Measurements from ENCODE around the gene CRYBG2.
"Not testable (repeated sequence)": the region's sequence is repeated elsewhere in the genome, so short reads cannot be mapped to it uniquely, and the experiment has no call there.

CRYBG2 gene

DNA sequence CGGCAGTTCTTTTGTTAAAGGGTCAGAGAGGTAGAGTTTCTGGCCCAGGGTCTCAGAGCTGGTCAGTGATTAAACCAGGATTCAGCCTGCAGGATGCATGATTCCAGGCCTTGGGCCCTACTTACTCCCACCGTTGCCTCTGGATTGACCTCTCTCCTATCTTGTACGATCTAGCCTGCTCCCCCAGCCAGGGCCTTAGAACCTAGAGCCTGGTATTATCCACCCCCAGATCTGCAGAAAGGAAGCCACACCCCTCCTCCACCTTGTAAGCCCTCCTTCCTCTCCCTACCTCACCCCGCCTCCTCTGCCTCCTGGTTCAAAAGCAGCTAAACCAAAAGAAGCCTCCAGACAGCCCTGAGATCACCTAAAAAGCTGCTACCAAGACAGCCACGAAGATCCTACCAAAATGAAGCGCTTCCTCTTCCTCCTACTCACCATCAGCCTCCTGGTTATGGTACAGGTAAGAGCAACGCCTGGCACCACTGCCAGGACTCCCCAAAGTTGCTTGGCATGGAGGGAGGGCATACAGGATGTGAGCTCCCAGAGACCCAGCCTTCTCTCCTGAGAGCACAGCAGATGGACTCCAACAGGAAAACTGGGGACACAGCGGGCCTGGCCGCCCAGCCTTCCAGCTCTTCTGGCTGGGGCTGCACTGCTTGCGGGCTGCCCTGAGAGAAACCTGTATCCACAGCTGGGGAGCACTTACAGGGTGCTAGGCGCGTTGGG is 36.2 kb downstream of the CRYBG2 start, which contains the start of gene CD52:
TSS of gene CD52 (plus strand) at position 347 of the 726 bp plus-strand sequence. CDS start at position 407, 60 bp downstream.
- DNase-seq: peak; percentile 91

DNA sequence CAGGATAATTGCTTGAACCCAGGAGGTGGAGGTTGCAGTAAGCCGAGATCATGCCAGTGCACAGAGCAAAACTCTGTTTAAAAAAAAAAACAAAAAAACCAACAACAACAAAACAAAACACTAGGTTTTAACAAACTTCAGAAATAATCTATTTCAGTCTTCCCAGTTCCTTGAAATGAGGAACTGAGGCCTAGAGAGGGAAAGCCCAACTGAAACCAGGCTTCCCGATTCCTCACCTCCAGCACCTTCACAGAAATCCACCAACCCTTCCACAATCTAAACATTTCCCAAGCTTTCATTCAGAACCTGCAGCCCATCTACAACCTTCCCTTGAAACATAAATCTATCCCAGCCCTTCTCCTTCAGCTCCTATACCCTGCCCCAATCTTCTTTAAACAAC is 36.8 kb downstream of the CRYBG2 start:
- DNase-seq: no peak

DNA sequence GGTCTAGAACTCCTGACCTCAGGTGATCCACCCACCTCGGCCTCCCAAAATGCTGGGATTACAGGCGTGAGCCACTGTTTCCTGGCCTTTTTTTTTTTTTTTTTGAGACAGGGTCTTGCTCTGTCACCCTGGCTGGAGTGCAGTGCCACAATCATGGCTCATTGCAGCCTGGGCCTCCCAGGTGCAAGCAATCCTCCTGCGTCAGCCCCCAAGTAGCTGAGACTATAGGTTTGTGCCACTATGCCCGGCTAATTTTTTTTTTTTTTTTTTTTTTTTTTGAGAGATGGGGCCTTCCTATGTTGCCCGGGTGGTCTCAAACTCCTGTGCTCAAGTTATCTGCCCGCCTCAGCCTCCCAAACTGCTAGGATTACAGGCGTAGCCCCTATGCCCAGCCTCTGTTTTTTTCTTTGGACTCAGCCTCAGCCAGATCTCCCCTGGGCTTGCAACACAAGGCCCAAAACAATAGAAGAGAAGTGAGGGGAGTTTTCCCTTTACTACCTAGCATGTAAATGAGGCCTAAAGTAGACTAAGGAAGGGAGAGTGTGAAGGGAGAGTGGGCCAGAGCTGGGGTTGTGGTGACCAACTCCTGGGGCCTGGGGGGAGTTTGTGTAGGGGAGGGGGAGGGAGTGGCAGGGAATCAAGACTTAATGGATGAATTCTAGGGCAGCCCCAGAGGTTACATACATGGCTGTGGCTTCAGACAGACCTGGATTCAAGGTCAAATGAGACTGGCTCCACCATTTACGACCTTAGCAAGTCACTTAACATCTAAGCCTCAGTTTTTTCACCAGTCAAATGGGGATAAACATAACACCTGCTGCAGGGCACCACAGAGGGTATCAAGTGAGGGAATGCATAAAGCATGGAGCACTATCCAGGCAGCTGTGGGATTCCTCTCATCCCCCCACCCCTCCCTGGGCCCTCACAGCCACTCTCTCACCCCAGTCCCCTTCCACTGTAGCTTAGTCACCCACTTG is 37.8 kb downstream of the CRYBG2 start:
- DNase-seq: no peak

DNA sequence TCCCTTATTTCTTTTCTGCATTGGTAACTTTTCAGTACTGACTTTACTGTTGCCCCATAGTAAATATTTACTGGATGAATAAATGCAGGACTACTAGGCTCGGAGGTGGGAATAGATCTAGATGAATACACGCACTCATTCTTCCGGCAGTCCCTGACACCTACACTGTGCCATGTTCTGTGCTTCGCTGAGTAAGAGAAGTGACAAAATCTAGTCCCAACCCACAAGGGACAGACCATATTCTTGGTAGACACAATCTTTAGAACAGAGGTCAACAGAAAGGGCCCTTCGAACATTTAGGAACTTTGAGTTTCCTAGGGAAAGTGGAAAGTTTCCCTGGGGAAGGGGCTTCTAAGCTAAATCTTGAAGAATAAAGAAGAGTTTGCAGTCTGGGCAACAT is 39.4 kb downstream of the CRYBG2 start:
- DNase-seq: no peak

DNA sequence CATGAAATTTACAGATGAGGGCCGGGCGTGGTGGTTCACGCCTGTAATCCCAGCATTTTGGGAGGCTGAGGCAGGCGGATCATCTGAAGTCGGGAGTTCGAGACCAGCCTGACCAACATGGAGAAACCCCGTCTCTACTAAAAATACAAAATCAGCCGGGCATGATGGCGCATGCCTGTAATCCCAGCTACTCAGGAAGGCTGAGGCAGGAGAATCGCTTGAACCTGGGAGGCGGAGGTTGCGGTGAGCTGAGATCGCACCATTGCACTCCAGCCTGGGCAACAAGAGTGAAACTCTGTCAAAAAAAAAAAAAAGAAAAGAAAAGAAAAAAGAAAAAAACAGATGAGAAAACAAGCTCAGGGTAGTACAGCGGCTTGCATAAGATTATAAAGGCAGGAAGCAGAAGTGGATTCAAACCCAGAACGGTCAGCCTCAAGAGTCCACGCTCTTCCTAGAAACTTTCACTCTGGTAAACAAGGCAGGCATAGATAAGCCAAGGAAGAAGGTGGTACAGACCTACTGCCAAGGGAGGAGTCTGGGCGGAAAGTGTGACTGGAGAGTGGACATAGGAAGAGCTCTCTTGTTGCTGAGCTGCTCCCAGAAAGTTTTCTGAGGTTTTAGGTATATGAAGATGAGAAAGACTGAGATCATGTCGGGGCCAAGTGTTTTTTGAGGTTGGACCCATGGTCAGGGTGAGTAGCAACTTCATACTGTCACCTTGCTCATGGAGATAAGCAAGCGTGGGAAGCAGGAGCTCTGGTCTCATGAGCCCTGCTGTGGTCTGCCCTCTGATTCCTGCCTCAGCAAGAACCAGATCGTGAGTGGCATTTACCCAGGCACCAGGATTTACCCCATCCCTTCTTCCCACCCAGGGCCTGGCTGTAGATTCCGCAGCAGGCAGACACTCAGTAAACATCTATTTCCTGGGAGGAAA is 45.7 kb downstream of the CRYBG2 start:
- DNase-seq: peak; percentile 41

DNA sequence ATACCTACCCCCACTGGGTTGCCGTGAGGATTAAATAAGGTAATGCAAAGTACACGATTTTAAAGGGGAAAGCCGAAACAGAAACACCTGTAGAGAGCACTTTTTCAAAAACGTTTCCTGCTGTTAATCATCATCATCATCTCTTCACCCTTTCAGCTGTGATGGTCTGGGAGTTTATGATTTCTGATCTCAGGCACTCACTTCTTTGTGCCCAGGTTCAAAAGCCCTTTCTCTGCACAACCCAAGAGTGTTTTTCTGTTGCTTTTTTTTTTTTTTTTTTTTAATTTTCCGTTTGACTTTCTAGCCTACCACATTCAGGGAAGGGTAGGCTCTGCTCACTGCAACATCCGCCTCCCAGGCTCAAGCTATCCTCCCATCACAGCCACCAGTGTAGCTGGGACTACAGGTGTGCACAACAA is 46.6 kb downstream of the CRYBG2 start:
- DNase-seq: peak; percentile 67

DNA sequence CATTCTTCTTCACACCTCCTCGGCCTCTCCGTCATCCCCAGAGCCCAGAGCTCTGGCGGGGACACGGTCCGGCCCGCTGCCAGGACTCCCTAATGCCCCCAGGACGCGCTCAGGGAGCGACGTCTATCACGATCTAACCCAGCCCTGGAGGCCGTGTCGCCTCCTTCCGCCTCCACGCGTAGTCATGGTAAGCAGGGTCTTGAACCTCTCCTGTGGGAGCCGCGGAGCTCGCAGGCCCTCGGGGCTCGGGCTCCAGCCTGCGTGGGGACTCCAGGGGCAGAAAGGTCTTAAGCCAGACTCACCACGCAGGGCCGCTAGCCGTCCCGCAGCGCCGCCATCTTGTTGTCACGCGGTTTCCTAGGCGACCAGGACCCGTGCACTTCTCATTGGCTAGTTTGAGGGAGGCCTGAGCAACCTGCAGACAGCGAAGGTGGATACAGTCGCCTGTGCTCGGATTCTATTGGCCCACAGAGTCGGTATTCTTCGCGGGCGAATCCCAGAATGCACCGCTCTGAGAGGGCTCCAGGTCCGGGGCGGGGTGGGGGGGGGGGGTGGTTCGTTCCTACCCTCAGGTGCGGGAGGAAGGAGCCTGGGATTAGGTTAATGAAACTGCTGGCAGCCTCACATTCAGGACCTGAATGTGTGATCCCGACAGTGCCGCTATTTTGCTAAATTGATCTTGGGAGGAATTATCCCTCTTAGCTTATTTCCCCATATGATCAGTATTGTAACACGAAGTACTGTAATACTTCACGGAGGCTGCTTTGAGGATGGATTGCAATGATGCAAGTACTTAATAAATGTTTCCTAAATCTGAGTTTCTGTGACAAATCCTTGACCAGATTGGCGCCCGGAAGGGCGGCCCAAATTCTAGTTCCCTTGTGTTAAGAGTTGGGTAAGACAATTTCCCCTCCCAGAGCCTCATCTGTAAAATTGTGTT is 47.4 kb downstream of the CRYBG2 start, which contains the start of gene UBXN11:
TSS of gene UBXN11 (minus strand) at position 347 of the 940 bp plus-strand sequence. CDS start 3,753 bp downstream, outside the sequence.
- DNase-seq: peak; percentile 92

DNA sequence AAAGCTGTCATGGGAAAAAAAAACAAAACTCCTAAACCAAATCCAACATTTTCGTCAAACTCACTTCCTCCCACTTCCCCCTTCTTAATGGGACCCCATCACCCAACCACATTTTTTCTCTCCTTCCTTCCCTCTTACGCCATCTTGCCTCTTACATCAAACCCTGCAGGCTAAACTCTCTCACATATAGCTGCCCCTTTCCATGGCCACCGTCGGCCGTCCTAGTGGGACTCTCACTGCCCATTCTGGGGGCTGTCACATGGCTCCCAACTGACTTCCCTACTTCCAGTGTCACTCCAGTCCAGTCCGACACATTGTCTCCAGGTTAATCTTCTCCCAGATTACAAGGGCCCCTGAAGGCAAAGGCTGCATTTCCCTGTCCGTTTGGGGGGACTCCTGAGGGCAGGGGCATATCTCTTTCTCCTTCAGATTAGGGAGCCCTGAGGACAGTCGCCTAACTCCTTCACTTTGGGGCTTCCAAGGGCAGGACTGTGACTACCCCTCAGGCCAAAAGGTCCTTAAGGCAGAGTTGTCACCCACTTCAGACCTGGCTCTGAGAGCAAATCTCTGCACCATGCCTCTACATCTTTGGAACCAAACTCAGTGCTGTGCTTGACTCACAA is 48.2 kb downstream of the CRYBG2 start:
- no peak for DNase-seq

DNA sequence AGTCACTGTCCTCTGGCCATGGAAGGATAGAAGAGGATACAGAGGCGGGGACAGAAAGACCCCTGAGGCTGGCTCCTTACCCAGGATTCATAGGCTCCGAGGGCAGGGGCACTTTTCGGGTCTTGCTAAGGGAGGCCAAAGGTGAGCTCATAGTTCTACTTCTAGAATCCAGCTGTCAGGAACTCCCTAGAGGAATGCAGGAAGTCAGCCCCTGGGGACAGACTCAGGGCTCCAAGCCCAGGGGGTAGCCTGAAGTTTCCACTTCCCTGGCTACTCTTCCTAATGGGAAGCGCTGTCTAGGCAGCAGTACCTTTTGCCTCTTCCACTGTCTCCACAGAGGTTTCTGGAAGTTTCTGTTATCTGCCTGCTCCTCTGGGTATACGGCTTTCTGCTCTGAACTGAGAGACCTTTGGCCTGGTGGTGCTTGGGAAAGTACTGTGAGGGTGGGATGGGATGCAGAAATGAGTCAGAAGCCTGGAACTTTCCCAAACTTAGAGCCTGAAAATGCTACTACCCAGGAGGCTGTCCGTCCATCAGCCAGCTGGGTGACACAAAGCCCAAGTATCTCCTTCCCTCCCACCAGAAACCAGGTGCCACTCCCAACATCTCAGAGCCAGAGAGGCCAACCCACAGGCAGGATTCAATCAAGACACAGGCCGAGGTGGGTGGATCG is 51.1 kb downstream of the CRYBG2 start:
- no peak for DNase-seq

DNA sequence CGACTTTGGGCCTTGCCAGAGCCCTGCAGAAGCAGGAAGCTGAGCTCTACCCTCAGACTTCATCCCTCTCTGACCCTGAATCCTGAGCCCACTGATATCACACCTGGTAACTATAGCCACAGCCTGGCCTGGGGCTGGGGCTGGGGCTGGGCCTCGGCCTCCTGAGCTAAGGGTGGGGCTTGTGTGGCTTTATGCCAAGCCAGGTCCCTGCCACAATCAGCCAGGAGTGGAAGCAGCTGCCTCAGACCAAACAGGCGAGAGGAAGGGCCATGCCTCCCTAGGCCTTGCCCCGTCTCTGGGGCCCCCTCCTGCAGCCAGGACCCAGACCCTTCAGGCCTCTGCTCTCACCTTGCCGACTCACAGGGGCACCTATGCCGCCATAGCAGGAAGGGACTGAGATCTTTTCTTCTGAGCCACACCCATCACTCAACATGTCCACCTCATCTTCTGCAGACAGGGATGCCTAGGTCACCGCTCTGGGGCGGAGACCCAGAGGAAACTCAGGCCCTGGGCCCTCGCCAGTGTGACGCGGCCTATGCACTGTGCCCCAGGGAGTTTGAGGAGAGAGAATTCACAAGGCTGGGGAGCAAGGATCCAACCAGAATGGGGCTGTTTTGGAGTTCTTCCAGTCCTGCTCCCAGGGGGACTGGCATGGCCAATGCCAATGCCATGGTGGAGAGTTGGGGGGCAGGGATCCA is 53.2 kb downstream of the CRYBG2 start:
- DNase-seq: no peak

DNA sequence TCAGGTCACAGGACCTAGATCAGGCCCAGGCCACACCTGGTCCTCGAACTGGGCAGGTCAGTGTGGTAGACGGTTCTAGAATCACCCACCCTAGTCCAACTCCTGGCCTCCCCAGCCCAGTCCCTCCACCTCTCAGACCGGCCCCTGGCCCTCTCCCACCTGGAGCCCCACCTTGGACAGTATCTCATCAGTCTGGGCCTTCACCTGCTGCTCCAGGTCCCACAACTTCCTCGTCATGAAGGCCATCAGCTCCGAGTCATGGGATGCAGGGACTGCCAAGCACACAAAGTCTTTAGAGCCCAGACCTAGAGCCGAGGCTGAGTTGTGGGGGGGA is 56.2 kb downstream of the CRYBG2 start:
- no peak for DNase-seq

DNA sequence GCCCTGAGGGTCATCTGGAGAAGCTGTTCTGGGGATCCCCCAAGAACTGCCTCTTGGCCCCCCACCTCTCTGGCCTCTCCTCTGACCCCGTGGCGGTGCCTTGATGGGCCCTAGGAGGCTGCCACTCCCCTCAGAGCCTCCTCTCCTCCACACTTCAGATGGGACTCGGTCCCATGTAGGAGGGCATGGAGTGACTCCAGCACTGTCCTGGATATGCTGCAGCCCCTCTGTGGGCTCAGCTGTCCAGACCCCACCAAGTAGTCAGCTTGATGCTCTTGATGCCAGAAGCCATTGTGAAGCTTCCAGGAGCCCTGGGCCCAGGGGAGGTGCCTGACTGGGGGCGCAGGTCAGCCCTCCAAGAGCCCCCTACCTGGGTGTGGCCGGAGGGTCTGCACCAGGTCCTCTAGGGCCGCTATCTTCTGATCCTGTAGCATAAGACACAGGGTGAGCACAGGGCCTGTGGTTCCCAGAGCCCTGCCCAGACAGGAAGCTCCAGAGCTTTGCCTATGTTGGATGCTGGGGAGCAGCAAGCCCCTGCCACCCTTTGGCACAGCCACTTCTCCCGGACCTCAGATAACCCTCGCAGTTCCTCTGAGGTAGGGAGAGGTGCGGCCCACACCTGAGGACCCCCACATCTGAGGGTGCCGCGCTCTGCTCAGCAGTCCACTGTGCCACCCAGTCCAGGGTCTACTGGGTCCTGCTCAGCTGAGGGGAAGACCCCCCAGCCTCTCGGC is 56.7 kb downstream of the CRYBG2 start:
- no peak for DNase-seq

DNA sequence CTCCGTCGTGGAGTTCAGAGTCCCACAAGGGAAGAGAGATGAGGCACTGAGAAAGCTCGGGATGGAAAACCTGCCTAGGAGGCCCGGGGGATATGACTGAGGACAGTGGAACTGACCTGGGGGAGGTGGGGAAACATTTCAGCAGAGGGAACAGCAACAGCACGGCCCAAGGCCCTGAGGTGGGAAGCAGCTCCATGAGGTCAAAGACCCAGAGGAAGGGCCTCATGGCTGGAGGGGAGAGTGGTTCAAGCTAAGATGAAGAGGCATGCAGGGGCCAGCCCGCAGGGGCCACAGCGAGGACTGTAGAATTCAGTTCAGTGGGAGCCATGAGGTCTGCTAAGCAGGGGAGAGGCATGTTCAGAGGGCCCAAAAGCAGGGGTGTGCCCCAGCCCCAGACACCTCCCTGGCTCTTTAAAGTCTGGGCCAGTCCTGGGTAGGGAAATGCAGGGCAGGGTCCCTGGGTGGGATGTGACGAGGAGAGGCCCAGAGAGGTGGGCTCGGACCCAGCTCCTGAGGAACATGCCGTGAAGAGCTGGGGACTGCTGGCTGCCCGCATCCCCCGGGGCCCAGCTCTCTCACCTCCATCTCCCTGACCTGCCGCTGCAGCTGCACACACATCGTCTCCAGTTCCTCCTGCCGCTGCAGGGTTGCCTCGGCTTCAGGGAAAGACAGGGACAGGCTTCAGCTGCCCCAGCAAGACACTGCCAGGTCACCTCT is 57.4 kb downstream of the CRYBG2 start:
- no peak for DNase-seq

DNA sequence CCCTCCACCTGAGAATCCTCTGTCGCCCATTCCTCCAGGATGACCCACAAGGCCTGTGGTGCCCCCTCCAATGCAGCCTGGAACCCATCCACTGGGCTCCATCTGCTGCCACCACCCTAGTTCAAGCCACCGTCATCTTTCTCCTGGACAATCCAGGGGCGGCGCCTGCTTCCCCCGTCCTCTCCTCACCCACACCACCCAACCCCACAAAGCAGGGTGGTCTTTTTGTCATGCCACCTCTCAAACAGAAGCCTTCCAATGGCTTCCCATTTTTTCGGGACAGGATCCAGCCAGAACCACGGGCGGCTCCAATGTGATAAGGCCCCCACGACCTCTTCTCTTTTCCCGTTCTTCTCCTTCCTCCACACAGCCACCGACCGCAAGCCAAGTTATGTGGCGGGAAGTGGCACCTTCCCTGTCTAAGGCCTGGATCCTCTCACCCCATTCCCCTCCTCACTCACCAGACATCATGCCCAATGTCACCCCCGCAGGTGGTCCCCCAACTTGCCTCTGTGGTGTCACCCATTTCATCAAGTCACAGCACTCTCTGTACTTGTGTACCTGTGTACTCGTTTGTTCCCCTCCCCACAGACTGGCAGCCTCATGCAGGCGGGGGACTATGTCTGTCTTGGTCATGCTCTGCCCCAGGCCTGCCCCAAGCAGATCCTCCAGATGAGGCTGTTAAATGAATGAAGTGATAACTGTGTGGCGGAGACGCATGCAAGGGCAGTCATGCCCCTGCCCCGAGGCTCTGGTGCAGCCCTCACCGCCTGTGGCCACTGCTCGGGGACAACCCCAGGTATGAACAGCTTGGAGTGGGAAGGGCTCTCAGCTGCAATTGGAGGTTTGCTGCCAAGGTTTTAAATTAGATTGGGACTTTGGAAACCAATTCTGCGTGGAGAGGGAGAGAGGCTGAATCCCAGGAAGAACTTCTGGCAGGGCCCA is 58.5 kb downstream of the CRYBG2 start:
- no peak for DNase-seq

DNA sequence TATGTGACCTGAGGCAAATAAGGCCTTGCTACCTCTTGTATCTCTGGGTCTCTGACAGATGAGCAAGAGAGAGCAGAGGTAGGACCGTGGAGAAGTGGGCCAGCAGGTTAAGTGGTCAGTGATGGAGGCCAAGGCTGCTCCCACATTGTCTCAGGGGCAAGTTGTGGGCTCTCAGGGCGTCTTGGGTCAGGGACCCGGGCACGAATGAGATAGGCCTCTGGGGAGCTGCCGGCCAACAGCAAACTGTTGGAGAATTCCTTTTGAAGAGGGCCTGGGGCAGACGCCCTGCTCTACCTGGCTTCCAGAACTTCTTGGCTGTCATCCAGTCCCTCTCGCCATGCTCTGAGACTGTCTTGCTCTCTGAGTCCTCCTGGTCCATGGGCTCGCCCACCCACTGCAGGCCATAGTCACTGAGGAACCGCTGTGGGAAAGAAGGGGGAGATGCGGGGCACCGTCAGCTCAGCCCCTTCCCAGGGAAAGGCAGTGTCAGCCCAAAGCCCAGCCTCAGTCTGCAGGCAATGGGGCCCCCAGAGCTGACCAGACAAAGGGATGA is 59.9 kb downstream of the CRYBG2 start:
- DNase-seq: no peak

DNA sequence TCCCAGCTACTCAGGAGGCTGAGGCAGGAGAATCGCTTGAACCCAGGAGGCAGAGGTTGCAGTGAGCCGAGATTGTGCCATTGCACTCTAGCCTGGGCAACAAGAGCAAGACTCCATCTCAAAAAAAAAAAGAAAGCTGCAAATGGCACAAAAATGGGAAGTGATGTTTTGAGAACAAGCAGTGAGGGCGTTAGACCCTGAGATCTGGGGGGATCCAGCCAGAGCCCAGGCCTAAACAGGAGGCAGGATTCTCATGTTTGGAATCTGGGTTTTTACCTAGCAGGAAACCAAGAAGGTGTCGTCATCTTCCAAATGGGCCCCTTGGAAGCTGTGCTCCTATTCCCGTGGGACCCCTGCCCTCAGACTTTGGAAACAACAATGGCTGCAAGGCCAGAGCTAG is 61.2 kb downstream of the CRYBG2 start:
- not testable (repeated sequence) for DNase-seq

DNA sequence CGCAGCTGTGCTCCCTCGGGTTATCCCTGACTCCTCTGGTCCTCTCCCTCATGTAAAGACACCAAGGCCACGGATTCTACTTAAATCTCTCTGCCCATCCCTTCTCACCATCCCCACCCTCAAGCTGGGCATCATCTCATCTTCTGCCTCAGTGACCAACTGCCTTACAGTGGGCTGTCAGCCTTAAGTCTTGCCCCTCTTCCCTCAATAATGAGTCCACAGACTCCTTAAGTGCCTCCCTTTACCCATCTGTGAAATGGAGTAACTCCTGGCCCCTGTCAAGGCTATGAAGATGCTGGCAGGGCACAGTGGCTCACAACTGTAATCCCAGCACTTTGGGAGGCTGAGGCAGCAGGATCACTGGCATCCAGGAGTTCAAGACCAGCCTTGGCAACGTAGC is 62.0 kb downstream of the CRYBG2 start:
- no peak for DNase-seq
